CD4-positive, alpha-beta memory T cell (primary cell): ENCODE data around the gene RMND5A. TPM values are rescaled to one million over a fixed set of nuclear protein-coding genes. Genes with fewer than 3 reads are reported as not detected.

Experiments
- CTCF ChIA-PET: fragments of 350-600 bp; sonication (Branson Sonifier 250); formaldehyde crosslinking; loops from one replicate; lab custom pipeline; 2021; ENCODE audit warnings: inconsistent platforms; ENCODE audit not compliant: partially characterized antibody; lab: Charles Lee
- POLR2A ChIA-PET: fragments of 350-600 bp; sonication (Branson Sonifier 250); formaldehyde crosslinking; loops from one replicate; lab custom pipeline; 2021; ENCODE audit not compliant: partially characterized antibody; lab: Charles Lee
- DNase-seq, 5 donors: peaks; one replicate each; pipeline versions ENCODE4 v3.0.0 to v3.0.0-alpha.2; 2020 to 2022; ENCODE audit warnings: mixed read lengths in 1 of 5
- H3K27ac ChIP-seq: one replicate; pipeline ENCODE4 v1.7.0; 2013; ENCODE audit warnings: low read depth, low read length
- H3K27me3 ChIP-seq: 2 replicates; pipeline ENCODE4 v1.7.0; 2013; ENCODE audit warnings: mild to moderate bottlenecking, low read length, moderate library complexity; ENCODE audit not compliant: insufficient read depth
- H3K36me3 ChIP-seq: 2 replicates; pipeline ENCODE4 v1.7.0; 2013; ENCODE audit warnings: mild to moderate bottlenecking, low read length, moderate library complexity; ENCODE audit not compliant: insufficient read depth
- H3K4me1 ChIP-seq: 2 replicates; pipeline ENCODE4 v1.7.0; 2013; ENCODE audit warnings: mild to moderate bottlenecking, low read length, moderate library complexity; ENCODE audit not compliant: insufficient read depth
- H3K4me3 ChIP-seq, 2 donors: one replicate each; pipeline ENCODE4 v1.7.0; 2013; ENCODE audit warnings: low read length in 2 of 2, mild to moderate bottlenecking in 1 of 2
- H3K9me3 ChIP-seq, 2 donors: one replicate each; pipeline ENCODE4 v1.7.0; 2013; ENCODE audit warnings: low read length in 2 of 2, control low read depth in 1 of 2; ENCODE audit not compliant: control insufficient read depth in 1 of 2
- H3K27ac Mint-ChIP-seq, 7 donors: one replicate each; pipeline ENCODE4 v1.8.0; 2020 to 2021; ENCODE audit warnings: mixed read lengths in 7 of 7, mild to moderate bottlenecking in 6 of 7, inconsistent platforms in 3 of 7, moderate library complexity in 3 of 7
- H3K27me3 Mint-ChIP-seq, 2 donors: one replicate each; pipeline ENCODE4 v1.8.0; 2020 to 2021; ENCODE audit warnings: mixed read lengths in 2 of 2
- H3K36me3 Mint-ChIP-seq, 2 donors: one replicate each; pipeline ENCODE4 v1.8.0; 2020 to 2021; ENCODE audit warnings: mixed read lengths in 2 of 2, inconsistent platforms in 1 of 2, mild to moderate bottlenecking in 1 of 2
- H3K4me1 Mint-ChIP-seq, 4 donors: one replicate each; pipeline ENCODE4 v1.8.0; 2020 to 2021; ENCODE audit warnings: mixed read lengths in 4 of 4, mild to moderate bottlenecking in 1 of 4
- H3K4me3 Mint-ChIP-seq, 8 donors: one replicate each; pipeline ENCODE4 v1.8.0; 2020 to 2021; ENCODE audit warnings: mixed read lengths in 8 of 8, mild to moderate bottlenecking in 7 of 8, moderate library complexity in 6 of 8, inconsistent platforms in 3 of 8
- H3K9me3 Mint-ChIP-seq, 8 donors: one replicate each; pipeline ENCODE4 v1.8.0; 2020 to 2021; ENCODE audit warnings: mixed read lengths in 8 of 8, mild to moderate bottlenecking in 5 of 8, inconsistent platforms in 3 of 8, moderate library complexity in 1 of 8
- intact Hi-C: fragments of 100-400 bp; cut with micrococcal nuclease; formaldehyde crosslinking; loops from one replicate; pipeline ENCODE4 v1.15.1; 2023
- polyA plus RNA-seq, 2 donors: library from polyadenylated mRNA; unstranded; fragments of 300-500 nt; fragmentation: Illumina TruSeq; gene quantifications; one replicate each; pipeline ENCODE4 v1.2.3, GENCODE V29; 2021
- total RNA-seq, 2 experiments: library from RNA; stranded (reverse); gene quantifications; one replicate each; pipeline ENCODE4 v1.2.3, GENCODE V29; 2021

The RMND5A gene
- total and polyA plus RNA-seq, 4 experiments from 2014 or later = 11.0 to 37.4 (median 27.3) TPM

GRCh38 chr2:86765310-86765695 lies 45.2 kb downstream of the RMND5A start:
- no peaks in the 10 kb centered on the region for H3K9me3 ChIP-seq
- no peak overlapping the region for H3K27ac Mint-ChIP-seq
- no peak overlapping the region for H3K4me3 ChIP-seq
- H3K9me3 Mint-ChIP-seq = no peaks in the 10 kb centered on the region
- intact Hi-C loops = loop anchor here (10.0 kb wide), 1 partner anchor 251 kb away; no protein-coding TSS in a partner anchor
- peaks cover 15% of the 10 kb centered on the region for H3K36me3 ChIP-seq
- no peaks in the 10 kb centered on the region for H3K27me3 Mint-ChIP-seq
- H3K27ac ChIP-seq = no peak overlapping the region
- peaks cover 11 to 18% (median 13%) of the 10 kb centered on the region in 4 donors for H3K4me1 Mint-ChIP-seq
- ChIA-PET POLR2A (no interaction called here), CTCF (interaction anchor here (0.5 to 5.1 kb wide), 9 partner anchors 12 to 1509 kb away, joined by 3 to 35 read pairs (median 5); no protein-coding TSS in a partner anchor)
- no peak for DNase-seq
- H3K36me3 Mint-ChIP-seq = peaks cover 32 to 56% of the 10 kb centered on the region in 2 donors
- H3K4me3 Mint-ChIP-seq = no peak overlapping the region
- no peaks in the 10 kb centered on the region for H3K4me1 ChIP-seq
- no peaks in the 10 kb centered on the region for H3K27me3 ChIP-seq

GRCh38 chr2:86768189-86768949 lies 48.3 kb downstream of the RMND5A start:
- no peaks in the 10 kb centered on the region for H3K27me3 ChIP-seq
- H3K36me3 ChIP-seq = peaks cover 32% of the 10 kb centered on the region
- Mint-ChIP-seq H3K4me3 (no peak overlapping the region), H3K36me3 (peaks cover 50 to 79% of the 10 kb centered on the region in 2 donors), H3K27me3 (no peaks in the 10 kb centered on the region), H3K4me1 (peaks cover 0 to 9% (median 4%) of the 10 kb centered on the region in 4 donors), H3K9me3 (no peaks in the 10 kb centered on the region), H3K27ac (peak overlapping the region in 1 of 7 donors; percentile 35)
- no peak overlapping the region for H3K4me3 ChIP-seq
- no peaks in the 10 kb centered on the region for H3K9me3 ChIP-seq
- no peak overlapping the region for H3K27ac ChIP-seq
- no peak for DNase-seq
- H3K4me1 ChIP-seq = no peaks in the 10 kb centered on the region
- CTCF ChIA-PET = interaction anchor here (0.9 to 1.0 kb wide), 3 partner anchors 38 to 250 kb away, joined by 3 read pairs; no protein-coding TSS in a partner anchor
- POLR2A ChIA-PET = no interaction called here
- intact Hi-C loops = loop anchor here (10.0 kb wide), 1 partner anchor 254 kb away; no protein-coding TSS in a partner anchor

GRCh38 chr2:86769838-86770237 lies 49.7 kb downstream of the RMND5A start:
- no peaks in the 10 kb centered on the region for H3K4me1 ChIP-seq
- no peaks in the 10 kb centered on the region for H3K9me3 Mint-ChIP-seq
- H3K36me3 ChIP-seq = peaks cover 40% of the 10 kb centered on the region
- POLR2A ChIA-PET = no interaction called here
- intact Hi-C loops = loop anchor here (10.0 kb wide), 1 partner anchor 255 kb away; no protein-coding TSS in a partner anchor
- H3K4me1 Mint-ChIP-seq = peaks cover 0 to 2% (median under 1%) of the 10 kb centered on the region in 4 donors
- H3K9me3 ChIP-seq = no peaks in the 10 kb centered on the region
- no peak overlapping the region for H3K27ac ChIP-seq
- H3K27me3 ChIP-seq = no peaks in the 10 kb centered on the region
- H3K27ac Mint-ChIP-seq = no peak overlapping the region
- DNase-seq = no peak
- no peak overlapping the region for H3K4me3 ChIP-seq
- H3K36me3 Mint-ChIP-seq = peaks cover 63 to 90% of the 10 kb centered on the region in 2 donors
- H3K4me3 Mint-ChIP-seq = no peak overlapping the region
- no peaks in the 10 kb centered on the region for H3K27me3 Mint-ChIP-seq
- CTCF ChIA-PET = no interaction called here

GRCh38 chr2:86770816-86771301 lies 50.8 kb downstream of the RMND5A start:
- no peaks in the 10 kb centered on the region for H3K4me1 ChIP-seq
- ChIA-PET CTCF (no interaction called here), POLR2A (interaction anchor here (0.6 kb wide), 1 partner anchor 303 kb away, joined by 4 read pairs; no protein-coding TSS in a partner anchor)
- no peaks in the 10 kb centered on the region for H3K9me3 Mint-ChIP-seq
- H3K27me3 ChIP-seq = no peaks in the 10 kb centered on the region
- H3K4me3 Mint-ChIP-seq = no peak overlapping the region
- no peak overlapping the region for H3K27ac ChIP-seq
- H3K27me3 Mint-ChIP-seq = no peaks in the 10 kb centered on the region
- peaks cover 0 to 1% (median 0%) of the 10 kb centered on the region in 4 donors for H3K4me1 Mint-ChIP-seq
- peaks cover 58 to 91% of the 10 kb centered on the region in 2 donors for H3K36me3 Mint-ChIP-seq
- intact Hi-C loops = no loop called here
- DNase-seq = no peak
- no peak overlapping the region for H3K27ac Mint-ChIP-seq
- peaks cover 39% of the 10 kb centered on the region for H3K36me3 ChIP-seq
- no peaks in the 10 kb centered on the region for H3K9me3 ChIP-seq
- H3K4me3 ChIP-seq = no peak overlapping the region

- DNase-seq = no peak
- no peaks in the 10 kb centered on the region for H3K9me3 Mint-ChIP-seq
- H3K9me3 ChIP-seq = no peaks in the 10 kb centered on the region
- ChIA-PET POLR2A (no interaction called here), CTCF (no interaction called here)
- peaks cover 0 to 1% (median 0%) of the 10 kb centered on the region in 4 donors for H3K4me1 Mint-ChIP-seq
- H3K36me3 Mint-ChIP-seq = peaks cover 52 to 82% of the 10 kb centered on the region in 2 donors
- H3K27ac Mint-ChIP-seq = no peak overlapping the region
- no peaks in the 10 kb centered on the region for H3K27me3 ChIP-seq
- H3K4me3 Mint-ChIP-seq = no peak overlapping the region
- H3K4me3 ChIP-seq = no peak overlapping the region
- H3K4me1 ChIP-seq = no peaks in the 10 kb centered on the region
- H3K36me3 ChIP-seq = peaks cover 36% of the 10 kb centered on the region
- intact Hi-C loops = no loop called here
- no peak overlapping the region for H3K27ac ChIP-seq
- H3K27me3 Mint-ChIP-seq = no peaks in the 10 kb centered on the region
Observed at GRCh38 chr2:86772611-86773010, 52.5 kb downstream of the RMND5A start.

GRCh38 chr2:86774862-86775261 lies 54.8 kb downstream of the RMND5A start:
- Mint-ChIP-seq H3K27me3 (no peaks in the 10 kb centered on the region), H3K36me3 (peaks cover 45 to 63% of the 10 kb centered on the region in 2 donors), H3K9me3 (no peaks in the 10 kb centered on the region), H3K4me3 (no peak overlapping the region), H3K4me1 (peaks cover 0 to 1% (median 0%) of the 10 kb centered on the region in 4 donors), H3K27ac (no peak overlapping the region)
- H3K36me3 ChIP-seq = peaks cover 34% of the 10 kb centered on the region
- intact Hi-C loops = no loop called here
- no peaks in the 10 kb centered on the region for H3K4me1 ChIP-seq
- ChIA-PET POLR2A (no interaction called here), CTCF (no interaction called here)
- no peak for DNase-seq
- no peak overlapping the region for H3K4me3 ChIP-seq
- H3K9me3 ChIP-seq = no peaks in the 10 kb centered on the region
- H3K27ac ChIP-seq = no peak overlapping the region
- H3K27me3 ChIP-seq = no peaks in the 10 kb centered on the region

- H3K27ac Mint-ChIP-seq = no peak overlapping the region
- peaks cover 41 to 58% of the 10 kb centered on the region in 2 donors for H3K36me3 Mint-ChIP-seq
Observed at GRCh38 chr2:86775338-86775737, 55.2 kb downstream of the RMND5A start.

More at GRCh38 chr2:86775338-86775737, 55.2 kb downstream of the RMND5A start:
- Mint-ChIP-seq H3K4me3 (no peak overlapping the region), H3K9me3 (no peaks in the 10 kb centered on the region), H3K4me1 (peaks cover 0 to 1% (median 0%) of the 10 kb centered on the region in 4 donors), H3K27me3 (no peaks in the 10 kb centered on the region)
- Histone ChIP-seq H3K27me3 (no peaks in the 10 kb centered on the region), H3K27ac (no peak overlapping the region), H3K36me3 (peaks cover 29% of the 10 kb centered on the region), H3K4me1 (no peaks in the 10 kb centered on the region), H3K4me3 (no peak overlapping the region), H3K9me3 (no peaks in the 10 kb centered on the region)
- intact Hi-C loops = no loop called here
- DNase-seq = no peak
- POLR2A ChIA-PET = no interaction called here
- CTCF ChIA-PET = no interaction called here
